ENCODE results near the gene SLC26A1.

GRCh38 chr4:985123-985830 lies 7.9 kb downstream of the SLC26A1 start:
- TF ChIP-seq CTCF (conservative IDR thresholded peaks at IDR 0.05; ENCODE audit: low read length) (no peak), EZH2phosphoT487 (IDR thresholded peaks at IDR 0.05; ENCODE audit: borderline replicate concordance, low read depth, low read length) (no peak)

All from OCI-LY7 (cell line).